ENCODE results near the gene RFC3. TPM values are rescaled to one million over a fixed set of nuclear protein-coding genes. Genes with fewer than 3 reads are reported as not detected.
A peak's percentile ranks its signal among the peaks of the same experiment; 100 is the strongest.

RFC3 gene
- total and polyA plus RNA-seq, 2 of the 13 experiments (the other 11 are each of a cell fraction or from before 2014, with no cell fraction given): 16.0 to 55.7 TPM

GRCh38 chr13:33872005-33872351, 54.0 kb downstream of the RFC3 start (continued):
- TF ChIP-seq THRA (CRISPR knock-in tag; IDR thresholded peaks at IDR 0.05; ENCODE audit: borderline replicate concordance) (peak; percentile 15; the same call in 1 of the 2 replicates), ZSCAN20 (CRISPR knock-in tag; IDR thresholded peaks at IDR 0.05; ENCODE audit: borderline replicate concordance) (no peak), SRF (IDR thresholded peaks at IDR 0.05; ENCODE audit: low read depth, low read length) (no peak), ZNF703 (CRISPR knock-in tag; IDR thresholded peaks at IDR 0.05; ENCODE audit: borderline replicate concordance) (no peak), TIGD3 (CRISPR knock-in tag; IDR thresholded peaks at IDR 0.05; ENCODE audit: borderline replicate concordance) (no peak), JUNB (CRISPR knock-in tag; IDR thresholded peaks at IDR 0.05; ENCODE audit: borderline replicate concordance) (no peak), KMT2A (CRISPR knock-in tag; IDR thresholded peaks at IDR 0.05) (no peak), ZNF614 (CRISPR knock-in tag; IDR thresholded peaks at IDR 0.05; ENCODE audit: borderline replicate concordance) (0 out of 2 replicates have a peak, but pooled peaks have one; percentile 54), ATF7-NPFF (CRISPR knock-in tag; IDR thresholded peaks at IDR 0.05; ENCODE audit: low read depth) (no peak), FOXA1 (IDR thresholded peaks at IDR 0.05) (no peak), FOXA1 (CRISPR knock-in tag; IDR thresholded peaks at IDR 0.05) (peak; percentile 47; the same call in 1 of the 2 replicates), ZNF83 (CRISPR knock-in tag; IDR thresholded peaks at IDR 0.05; ENCODE audit: borderline replicate concordance) (no peak), SNAPC4 (CRISPR knock-in tag; IDR thresholded peaks at IDR 0.05) (no peak), ZNF484 (CRISPR knock-in tag; IDR thresholded peaks at IDR 0.05; ENCODE audit: borderline replicate concordance, low read depth) (no peak), ZNF891 (CRISPR knock-in tag; IDR thresholded peaks at IDR 0.05) (no peak), ZGPAT (CRISPR knock-in tag; IDR thresholded peaks at IDR 0.05) (no peak), DRAP1 (CRISPR knock-in tag; IDR thresholded peaks at IDR 0.05) (no peak), ZBTB3 (CRISPR knock-in tag; IDR thresholded peaks at IDR 0.05; ENCODE audit: borderline replicate concordance, low read depth) (no peak), TMF1 (CRISPR knock-in tag; IDR thresholded peaks at IDR 0.05; ENCODE audit: low read depth) (no peak), ZNF580 (CRISPR knock-in tag; IDR thresholded peaks at IDR 0.05; ENCODE audit: borderline replicate concordance, low read depth) (no peak), ZNF598 (CRISPR knock-in tag; IDR thresholded peaks at IDR 0.05; ENCODE audit: borderline replicate concordance) (no peak)
